Caco-2 (cell line): ENCODE data around the gene RPAP2. TPM values are rescaled to one million over a fixed set of nuclear protein-coding genes. Genes with fewer than 3 reads are reported as not detected.

Experiments
- BruUV-seq: library from RNA; stranded (reverse); fragments of 400-500 nt; replicated peaks from 2 replicates; lab custom pipeline; 2021; lab: Mats Ljungman, UMichigan
- CTCF ChIA-PET: fragments of 300-600 bp; sonication (Branson Sonifier 250); formaldehyde crosslinking; loops from one replicate; lab custom pipeline; 2022; ENCODE audit warnings: antibody characterized with exemption; lab: Charles Lee
- POLR2A ChIA-PET: fragments of 300-600 bp; sonication (Branson Sonifier 250); formaldehyde crosslinking; loops from one replicate; lab custom pipeline; 2022; ENCODE audit warnings: antibody characterized with exemption; lab: Charles Lee
- DNase-seq, 2 experiments: peaks; one replicate each; pipeline versions ENCODE4 v3.0.0 to v3.0.0-alpha.2; 2020 to 2022
- H3K27me3 ChIP-seq: replicated peaks from 2 replicates; pipeline ENCODE4 v1.6.0; 2011; ENCODE audit warnings: low read length; ENCODE audit not compliant: control insufficient read depth, insufficient read depth
- H3K36me3 ChIP-seq: 2 replicates; pipeline ENCODE4 v1.5.1; 2011; ENCODE audit warnings: low read length; ENCODE audit not compliant: control insufficient read depth, insufficient read depth
- H3K4me1 ChIP-seq: fragments of 250-450 bp; sonication (Bioruptor Pico); 2 replicates; pipeline ENCODE4 v1.5.1; 2020; ENCODE audit warnings: mild to moderate bottlenecking
- H3K4me3 ChIP-seq: 2 replicates; pipeline ENCODE4 v1.5.1; 2011; ENCODE audit warnings: low read depth, mild to moderate bottlenecking, control low read depth, low read length
- H3K9me3 ChIP-seq: fragments of 250-450 bp; sonication (Bioruptor Pico); 2 replicates; pipeline ENCODE4 v1.5.1; 2020; ENCODE audit warnings: mild to moderate bottlenecking, moderate library complexity
- H3K27ac Mint-ChIP-seq: one replicate; pipeline ENCODE4 v1.8.0; 2022; ENCODE audit warnings: mixed read lengths; ENCODE audit not compliant: unreplicated experiment
- H3K27me3 Mint-ChIP-seq: one replicate; pipeline ENCODE4 v1.8.0; 2022; ENCODE audit warnings: mixed read lengths; ENCODE audit not compliant: insufficient read depth, unreplicated experiment
- H3K36me3 Mint-ChIP-seq: one replicate; pipeline ENCODE4 v1.8.0; 2022; ENCODE audit warnings: mild to moderate bottlenecking, mixed read lengths; ENCODE audit not compliant: insufficient read depth, unreplicated experiment
- H3K4me1 Mint-ChIP-seq: one replicate; pipeline ENCODE4 v1.8.0; 2022; ENCODE audit warnings: low read depth, mixed read lengths; ENCODE audit not compliant: unreplicated experiment
- H3K4me3 Mint-ChIP-seq: one replicate; pipeline ENCODE4 v1.8.0; 2022; ENCODE audit warnings: mild to moderate bottlenecking, moderate library complexity, mixed read lengths; ENCODE audit not compliant: unreplicated experiment
- H3K9me3 Mint-ChIP-seq: one replicate; pipeline ENCODE4 v1.8.0; 2022; ENCODE audit warnings: mixed read lengths; ENCODE audit not compliant: unreplicated experiment
- CTCF ChIP-seq, 2 experiments: fragments of 200-600 bp in 1 of 2; IDR thresholded peaks; 1 replicate in 1 of 2; 2 replicates in 1 of 2; pipeline versions ENCODE4 v1.5.1 to v1.8.0; 2011 to 2022; ENCODE audit warnings: antibody characterized with exemption in 1 of 2, control low read depth in 1 of 2, inconsistent platforms in 1 of 2, low read depth in 1 of 2, low read length in 1 of 2, mild to moderate bottlenecking in 1 of 2, moderate library complexity in 1 of 2; ENCODE audit not compliant: insufficient read depth in 1 of 2, severe bottlenecking in 1 of 2, unreplicated experiment in 1 of 2
- intact Hi-C: fragments of 100-400 bp; cut with micrococcal nuclease; formaldehyde crosslinking; loops from one replicate; pipeline ENCODE4 v1.10.0; 2022; ENCODE audit not compliant: unreplicated experiment
- total RNA-seq: library from RNA; stranded (reverse); gene quantifications from 2 replicates; pipeline ENCODE4 v1.2.3, GENCODE V29; 2022

Gene RPAP2
- total RNA-seq, 1 experiment from 2014 or later, result 16.8 TPM

- H3K27me3 ChIP-seq, result no peaks in the 10 kb centered on the region
- no peak for TF ChIP-seq CTCF (IDR thresholded peaks at IDR 0.05; ENCODE audit: insufficient read depth in 1 of 2, low read depth in 1 of 2, low read length in 1 of 2, severe bottlenecking in 1 of 2, unreplicated experiment in 1 of 2)
- no peaks in the 10 kb centered on the region for H3K36me3 Mint-ChIP-seq
- no peak overlapping the region for H3K4me3 Mint-ChIP-seq
- ChIA-PET CTCF (no interaction called here), POLR2A (no interaction called here)
- no peaks in the 10 kb centered on the region for H3K36me3 ChIP-seq
- H3K4me1 ChIP-seq, result no peaks in the 10 kb centered on the region
- DNase-seq, result no peak
- H3K27ac Mint-ChIP-seq, result no peak overlapping the region
- no peak overlapping the region for H3K4me3 ChIP-seq
- no peaks in the 10 kb centered on the region for H3K27me3 Mint-ChIP-seq
- H3K9me3 Mint-ChIP-seq, result no peaks in the 10 kb centered on the region
- BruUV-seq, result no TSS peak
- no peaks in the 10 kb centered on the region for H3K4me1 Mint-ChIP-seq
- intact Hi-C loops, result loop anchor here (10.0 kb wide), 2 partner anchors 167 to 277 kb away; partner anchors contain the start of gene GFI1
- no peaks in the 10 kb centered on the region for H3K9me3 ChIP-seq
These were observed 19.1 kb downstream of the RPAP2 start for GRCh38 chr1:92317836-92318493.

- Mint-ChIP-seq H3K27ac (no peak overlapping the region), H3K4me1 (no peaks in the 10 kb centered on the region), H3K27me3 (no peaks in the 10 kb centered on the region), H3K9me3 (peaks cover 5% of the 10 kb centered on the region), H3K36me3 (peaks cover 33% of the 10 kb centered on the region), H3K4me3 (no peak overlapping the region)
- CTCF ChIA-PET, result no interaction called here
- no peak for TF ChIP-seq CTCF (IDR thresholded peaks at IDR 0.05; ENCODE audit: insufficient read depth in 1 of 2, low read depth in 1 of 2, low read length in 1 of 2, severe bottlenecking in 1 of 2, unreplicated experiment in 1 of 2)
- BruUV-seq, result no TSS peak
- intact Hi-C loops, result no loop called here
- H3K36me3 ChIP-seq, result no peaks in the 10 kb centered on the region
- POLR2A ChIA-PET, result no interaction called here
- H3K4me3 ChIP-seq, result no peak overlapping the region
- H3K9me3 ChIP-seq, result peaks cover 6% of the 10 kb centered on the region; the same call in 1 of the 2 replicates
- H3K4me1 ChIP-seq, result no peaks in the 10 kb centered on the region
- DNase-seq, result no peak
- H3K27me3 ChIP-seq, result no peaks in the 10 kb centered on the region
These were observed 24.9 kb downstream of the RPAP2 start for GRCh38 chr1:92323473-92324453.

GRCh38 chr1:92324784-92325183 lies 25.9 kb downstream of the RPAP2 start:
- Mint-ChIP-seq H3K36me3 (peaks cover 36% of the 10 kb centered on the region), H3K9me3 (peaks cover 5% of the 10 kb centered on the region), H3K4me1 (no peaks in the 10 kb centered on the region), H3K27me3 (no peaks in the 10 kb centered on the region), H3K27ac (no peak overlapping the region), H3K4me3 (no peak overlapping the region)
- no peaks in the 10 kb centered on the region for H3K36me3 ChIP-seq
- intact Hi-C loops, result no loop called here
- H3K4me1 ChIP-seq, result no peaks in the 10 kb centered on the region
- no TSS peak for BruUV-seq
- no peak overlapping the region for H3K4me3 ChIP-seq
- CTCF ChIA-PET, result no interaction called here
- DNase-seq, result no peak
- no peak for TF ChIP-seq CTCF (IDR thresholded peaks at IDR 0.05; ENCODE audit: insufficient read depth in 1 of 2, low read depth in 1 of 2, low read length in 1 of 2, severe bottlenecking in 1 of 2, unreplicated experiment in 1 of 2)
- peaks cover 6% of the 10 kb centered on the region; the same call in 1 of the 2 replicates for H3K9me3 ChIP-seq
- POLR2A ChIA-PET, result no interaction called here
- no peaks in the 10 kb centered on the region for H3K27me3 ChIP-seq
